GM21717 (cell line): ENCODE results near the gene ANKRD44.

Experiments
- ATAC-seq: cut with Tn5 transposase; IDR thresholded peaks from one replicate; pipeline ENCODE4 v1.9.1; 2021; ENCODE audit warnings: mild to moderate bottlenecking, moderate library complexity; ENCODE audit not compliant: unreplicated experiment

Gene ANKRD44

DNA sequence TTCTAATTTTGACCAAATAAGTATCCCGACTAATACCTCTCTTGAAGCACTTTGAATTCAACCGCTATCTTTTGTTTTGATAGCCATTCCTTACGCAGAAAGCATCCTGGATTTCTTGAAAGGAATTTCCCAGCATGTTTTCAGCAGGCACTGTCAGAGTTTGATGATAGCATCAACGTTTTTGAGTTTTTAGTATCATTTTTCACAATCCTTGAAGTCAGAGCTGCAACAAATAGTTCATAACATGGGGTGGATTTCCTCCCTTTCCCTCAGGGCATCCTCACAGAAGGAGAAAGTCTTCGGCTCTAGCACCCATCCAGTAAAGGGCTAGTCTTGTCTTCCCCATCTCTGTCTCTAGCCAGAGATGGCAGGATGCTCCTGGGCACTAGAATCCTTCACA is 46.2 kb downstream of the ANKRD44 start:
- ATAC-seq: no peak

DNA sequence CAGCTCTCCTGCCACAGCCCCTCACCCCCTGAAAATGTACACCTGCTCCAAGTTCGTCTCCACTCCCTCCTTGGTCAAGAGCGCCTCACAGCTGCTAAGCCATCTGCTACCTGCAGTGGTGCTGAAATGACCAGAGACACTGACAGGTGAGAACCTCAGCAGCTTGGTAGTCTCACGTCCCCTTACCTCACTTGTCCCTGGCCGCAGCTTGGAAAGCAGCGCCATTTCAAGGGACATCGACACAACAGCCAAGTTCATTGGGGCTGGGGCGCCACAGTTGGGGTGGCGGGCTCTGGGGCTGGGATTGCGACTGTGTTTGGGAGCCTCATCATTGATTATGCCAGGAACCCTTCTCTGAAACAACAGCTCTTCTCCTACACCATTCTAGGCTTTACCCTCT is 47.5 kb downstream of the ANKRD44 start:
- no peak for ATAC-seq

DNA sequence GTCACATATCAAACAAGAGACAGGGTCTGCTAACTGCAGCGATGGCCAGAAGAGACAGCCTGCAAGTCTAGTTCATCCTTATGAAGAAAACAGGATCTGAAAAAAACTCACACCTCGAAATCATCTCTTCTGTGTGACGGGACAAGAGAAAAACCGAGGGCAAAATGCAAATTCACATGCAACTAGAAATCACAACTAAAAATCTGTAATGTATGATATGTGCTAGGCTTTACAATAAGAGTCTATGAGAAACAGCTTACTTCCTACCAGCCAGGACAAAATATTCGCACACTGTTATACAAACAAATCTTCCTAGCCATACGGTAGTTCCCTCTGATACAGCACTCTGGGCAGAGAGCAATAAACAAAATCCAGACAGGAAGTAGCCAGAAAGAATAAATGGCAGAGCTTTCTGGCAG is 48.8 kb downstream of the ANKRD44 start:
- ATAC-seq: peak; percentile 66

DNA sequence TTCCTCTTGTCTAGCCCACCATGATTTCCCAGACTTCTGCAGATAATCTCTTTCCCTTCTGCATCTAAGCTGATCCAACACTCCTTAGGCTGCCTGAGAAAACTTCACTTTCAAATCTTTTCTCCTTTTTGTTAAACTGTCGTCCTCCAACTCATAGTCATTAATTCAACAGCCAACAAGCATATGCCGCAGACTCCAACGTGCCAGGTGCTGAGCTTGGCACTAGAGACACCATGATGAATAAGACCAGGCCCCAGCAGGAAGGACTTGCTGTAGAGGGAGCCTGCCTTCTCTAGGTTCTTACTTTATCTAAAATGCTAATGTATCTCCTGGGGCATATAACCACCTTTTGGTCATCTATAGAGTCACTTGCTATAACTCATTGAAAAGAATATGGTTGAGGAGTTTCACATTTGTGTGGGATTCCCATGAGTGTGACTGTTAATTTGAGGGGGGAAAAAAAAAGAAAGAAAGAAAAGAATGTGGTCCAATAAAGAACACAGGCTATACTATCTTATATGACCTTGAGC is 51.0 kb downstream of the ANKRD44 start:
- ATAC-seq: no peak

DNA sequence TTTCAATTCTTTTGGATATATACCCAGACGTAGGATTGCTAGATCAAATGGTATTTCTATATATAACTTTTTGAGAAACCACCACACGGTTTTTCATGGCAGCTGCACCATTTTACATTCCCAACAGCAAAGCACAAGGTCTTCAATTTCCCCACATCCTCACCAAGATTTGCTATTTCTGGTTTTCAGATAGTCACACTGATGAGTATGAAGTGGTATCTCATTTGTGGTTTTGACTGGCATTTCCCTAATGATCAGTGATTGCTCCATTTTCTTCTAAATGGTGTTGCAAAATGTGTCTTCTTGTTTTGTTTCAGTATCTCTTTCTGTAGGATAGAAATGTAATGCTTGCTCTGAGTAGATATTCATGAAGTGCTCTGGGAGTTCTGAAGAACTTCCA is 52.0 kb downstream of the ANKRD44 start:
- no peak for ATAC-seq

DNA sequence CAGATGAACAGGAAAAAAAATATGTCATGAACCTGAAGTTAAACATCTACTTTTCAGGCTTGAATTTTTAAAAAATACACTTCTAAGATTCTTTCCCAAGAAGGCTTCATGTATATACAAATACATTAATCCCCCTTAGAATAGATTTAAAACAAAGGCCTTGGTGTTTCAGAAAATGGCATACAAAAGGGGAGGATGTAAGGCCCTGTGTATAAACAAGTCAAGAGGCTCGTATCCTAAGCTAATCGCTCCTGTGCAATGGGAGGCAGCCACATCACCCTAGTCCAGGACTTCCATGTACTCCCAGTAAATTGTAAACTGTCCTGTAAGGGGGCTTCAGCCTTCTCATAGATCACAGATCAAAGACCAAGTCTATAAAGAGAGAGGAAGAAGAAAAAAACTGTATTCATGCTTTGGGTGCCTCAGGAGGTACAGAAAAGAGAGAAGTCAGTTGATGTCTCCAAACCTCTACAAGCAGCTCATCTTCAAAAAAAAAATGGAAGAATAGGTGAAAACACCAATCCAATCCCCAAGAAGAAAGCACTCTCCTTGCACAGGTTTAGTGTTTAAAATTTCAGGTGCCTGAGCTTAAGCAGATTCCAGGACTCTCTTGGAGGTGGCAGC is 53.9 kb downstream of the ANKRD44 start:
- ATAC-seq: no peak

DNA sequence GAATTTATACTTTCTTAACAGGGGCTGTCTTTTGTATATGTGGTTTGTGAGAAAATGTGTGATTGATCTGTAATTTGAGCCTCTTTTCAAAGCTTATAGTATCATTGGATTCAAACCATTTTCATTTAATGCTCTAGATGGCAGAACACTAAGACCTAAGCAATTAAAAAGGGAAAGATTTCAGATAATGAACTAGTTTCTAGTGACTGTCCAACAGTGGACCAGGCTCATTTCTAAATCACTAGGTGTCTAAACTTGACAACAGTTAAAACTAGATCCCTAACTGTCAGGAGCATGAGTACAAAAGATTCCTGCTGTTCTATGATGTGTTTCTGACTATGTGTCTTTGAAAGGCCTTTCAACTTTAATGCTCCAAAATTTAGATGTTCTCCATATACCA is 54.6 kb downstream of the ANKRD44 start:
- no peak for ATAC-seq

DNA sequence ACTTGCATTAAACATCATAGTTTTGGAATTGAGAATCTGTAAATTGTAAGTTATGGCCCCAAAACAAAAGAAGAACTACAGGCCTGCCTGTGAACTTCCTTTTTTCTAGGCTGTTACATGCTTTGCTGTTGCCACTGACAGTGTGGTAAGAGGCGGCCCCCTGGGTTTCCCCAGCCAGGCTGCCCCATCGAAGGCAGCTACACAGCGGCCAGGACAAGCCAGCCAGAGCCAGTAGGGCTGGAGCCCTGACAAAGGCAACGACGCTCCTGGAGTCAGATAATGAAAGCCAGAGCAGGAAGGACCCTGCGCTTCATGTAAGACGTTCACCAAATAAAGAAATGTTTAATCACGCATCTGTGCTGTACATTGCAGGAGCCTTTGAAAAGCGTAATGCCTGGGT is 55.0 kb downstream of the ANKRD44 start:
- peak; percentile 95 for ATAC-seq

DNA sequence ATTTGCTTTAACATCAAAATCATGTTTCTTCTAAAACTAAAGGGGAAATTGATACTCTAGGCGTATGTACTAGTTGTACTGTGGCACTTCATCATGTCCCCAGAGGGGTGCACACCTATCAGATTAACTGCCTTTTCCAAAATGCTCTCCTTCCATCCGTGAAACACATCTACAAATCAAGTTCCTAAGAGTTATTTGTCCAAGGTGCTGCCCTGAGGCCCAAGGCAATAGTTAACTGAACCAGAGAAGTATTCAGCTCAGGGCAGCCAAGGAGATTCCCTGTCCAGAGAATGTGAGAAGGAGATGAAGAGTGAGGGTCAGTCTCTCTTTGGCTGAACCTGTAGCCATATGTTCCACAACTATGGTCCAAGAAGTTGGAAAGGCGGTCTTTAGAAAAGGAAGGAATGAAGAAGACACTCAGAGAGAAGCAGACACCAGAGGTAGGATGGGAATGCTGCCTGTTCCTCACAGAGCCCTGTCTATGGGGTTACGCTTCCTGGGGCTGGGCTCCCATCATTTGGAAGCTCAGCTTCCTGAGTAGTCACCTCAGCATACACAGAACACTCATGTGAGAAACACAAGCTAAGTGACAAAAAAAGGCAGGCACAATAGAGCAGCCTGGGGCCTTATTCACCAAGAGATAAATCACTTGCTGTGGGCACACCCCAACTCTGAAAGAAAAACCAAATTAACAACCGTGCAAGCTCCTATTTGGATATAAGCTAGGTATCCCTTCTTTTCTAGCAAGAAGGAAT is 55.6 kb downstream of the ANKRD44 start:
- ATAC-seq: peak; percentile 24

DNA sequence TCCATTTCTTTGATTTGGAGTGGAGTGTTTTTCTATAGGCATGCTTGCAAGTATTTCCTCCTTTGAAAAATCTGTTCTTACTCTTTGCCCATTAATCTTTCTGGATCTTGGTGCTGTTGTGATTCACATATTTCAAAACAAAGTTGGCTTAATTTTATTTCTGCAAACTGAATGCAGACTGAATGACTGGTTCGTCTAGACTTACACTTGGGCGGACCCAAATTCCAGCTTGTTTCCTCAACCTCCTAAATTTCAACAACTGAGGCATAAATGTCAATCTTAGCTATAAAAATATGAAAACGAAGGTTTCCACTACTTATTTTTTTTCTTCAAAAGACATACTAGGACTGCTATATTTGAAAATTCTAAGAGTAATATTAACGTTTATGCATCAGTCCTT is 59.0 kb downstream of the ANKRD44 start:
- ATAC-seq: no peak

DNA sequence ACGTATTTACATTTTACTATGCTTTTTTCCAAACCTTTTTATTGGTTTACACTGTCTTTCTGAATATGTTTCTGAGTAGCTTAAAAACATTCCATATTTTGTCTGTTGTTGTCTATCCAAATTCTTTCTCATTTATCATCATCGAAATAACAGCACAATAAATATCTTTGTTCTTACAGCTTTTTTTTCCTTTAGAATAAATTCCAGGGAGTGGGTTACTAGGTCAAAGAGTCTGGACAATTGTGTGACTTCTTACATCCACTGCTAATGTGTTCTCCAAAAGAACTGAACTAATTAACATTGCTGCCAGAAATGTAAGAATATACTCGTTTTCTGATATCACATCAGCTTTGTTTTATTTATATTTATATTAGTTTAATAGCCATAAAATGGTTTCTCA is 59.4 kb downstream of the ANKRD44 start:
- no peak for ATAC-seq

DNA sequence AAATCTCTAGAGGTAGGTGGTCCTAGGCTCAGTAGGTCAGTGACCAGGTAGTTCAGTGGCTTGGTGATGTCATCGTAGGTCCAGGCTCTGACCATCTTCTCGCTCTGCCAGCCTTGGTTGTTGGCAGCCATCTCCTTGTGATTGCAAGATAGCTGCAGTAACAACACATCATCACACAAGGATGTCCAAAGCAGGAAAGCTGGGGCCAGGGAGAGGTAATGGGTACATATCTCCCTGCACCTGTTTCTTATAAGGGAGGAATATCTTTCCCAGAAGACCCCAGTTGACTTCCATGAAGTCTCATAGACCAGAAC is 60.5 kb downstream of the ANKRD44 start:
- ATAC-seq: no peak

DNA sequence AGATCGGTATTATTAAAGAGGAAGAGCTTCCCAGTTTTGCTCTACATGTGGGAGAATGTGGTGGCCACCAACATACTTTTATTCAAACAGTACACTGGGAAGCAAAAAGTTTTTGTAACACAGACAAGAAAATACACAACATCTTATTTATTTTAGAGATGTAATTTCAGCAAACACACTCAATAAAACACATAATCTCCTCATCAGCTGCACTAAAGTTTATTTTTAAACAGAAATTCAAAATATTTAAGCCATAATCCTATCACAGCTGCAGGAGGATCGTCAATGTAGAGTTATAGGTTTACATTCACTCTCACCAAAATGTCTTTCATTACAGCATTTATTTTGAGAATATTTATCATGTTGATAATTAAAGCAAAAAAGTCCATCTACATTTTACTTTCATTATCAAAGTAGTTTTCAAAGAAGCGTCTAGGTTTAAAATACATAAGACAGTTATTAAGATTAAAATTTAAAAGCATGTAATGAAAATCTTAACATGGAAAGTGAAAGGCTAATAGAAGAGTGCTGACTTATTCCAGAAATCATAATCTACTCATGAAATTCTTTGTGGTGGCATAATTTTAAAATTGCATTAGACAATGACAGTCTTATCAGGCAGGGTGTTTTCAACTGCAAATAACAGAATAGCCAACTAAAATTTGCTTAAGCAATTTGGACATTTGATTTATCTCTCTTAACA is 61.0 kb downstream of the ANKRD44 start:
- no peak for ATAC-seq

DNA sequence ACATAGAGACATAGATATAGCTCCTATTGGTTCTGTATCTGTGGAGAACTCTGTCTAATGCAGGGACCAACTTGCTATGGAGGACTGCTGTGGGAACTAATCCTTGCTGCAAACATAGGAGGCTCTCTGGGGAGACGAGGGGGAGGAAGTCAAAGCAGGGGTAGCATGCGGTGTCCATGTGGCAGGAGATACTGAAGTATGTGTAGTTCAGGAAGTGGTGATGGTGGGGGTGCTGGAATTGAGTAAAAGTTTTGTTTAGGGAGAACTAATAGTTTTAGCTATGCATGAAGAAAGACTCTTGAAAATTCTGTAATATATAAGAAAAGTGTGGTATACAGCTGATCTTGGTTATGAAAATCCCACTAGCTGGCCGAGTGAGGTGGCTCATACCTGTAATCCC is 62.0 kb downstream of the ANKRD44 start:
- no peak for ATAC-seq

DNA sequence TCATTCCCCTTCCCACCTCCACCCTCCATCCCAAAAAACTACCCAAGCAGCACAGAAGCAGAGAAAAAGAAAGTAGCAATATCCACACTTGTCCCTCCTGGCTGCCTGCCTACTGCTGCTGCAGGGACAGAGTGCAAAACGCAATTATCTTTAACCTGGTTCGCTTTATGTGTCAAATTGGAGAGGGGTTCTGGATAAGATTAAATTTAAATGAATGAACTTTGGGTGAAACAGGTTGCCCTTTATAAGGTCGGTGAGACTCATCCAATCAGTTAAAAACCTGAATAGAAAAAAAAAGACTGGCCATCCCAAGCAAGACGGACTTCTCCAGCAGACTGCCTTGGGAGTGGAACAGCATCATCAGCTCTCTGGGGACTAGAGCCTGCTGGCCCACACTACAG is 62.6 kb downstream of the ANKRD44 start:
- ATAC-seq: no peak

DNA sequence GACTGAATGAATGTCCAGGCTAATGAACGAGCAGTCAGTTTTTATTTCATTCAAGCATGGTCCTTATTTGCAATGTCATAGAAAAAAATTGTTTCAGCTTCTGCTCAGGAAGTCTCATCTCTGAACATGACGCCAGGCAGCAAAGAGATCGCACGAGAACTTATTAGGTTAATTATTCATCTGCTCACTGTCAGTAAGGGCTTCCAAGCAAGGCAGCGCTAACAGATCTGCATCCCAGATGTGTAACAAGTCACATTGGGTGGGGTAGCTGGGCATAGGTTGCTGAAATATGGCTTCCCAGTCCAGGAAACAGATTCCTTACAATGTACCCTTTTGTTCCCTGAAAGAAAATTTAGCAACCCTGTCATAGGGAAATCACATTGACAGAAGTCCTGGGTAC is 63.5 kb downstream of the ANKRD44 start:
- ATAC-seq: no peak

DNA sequence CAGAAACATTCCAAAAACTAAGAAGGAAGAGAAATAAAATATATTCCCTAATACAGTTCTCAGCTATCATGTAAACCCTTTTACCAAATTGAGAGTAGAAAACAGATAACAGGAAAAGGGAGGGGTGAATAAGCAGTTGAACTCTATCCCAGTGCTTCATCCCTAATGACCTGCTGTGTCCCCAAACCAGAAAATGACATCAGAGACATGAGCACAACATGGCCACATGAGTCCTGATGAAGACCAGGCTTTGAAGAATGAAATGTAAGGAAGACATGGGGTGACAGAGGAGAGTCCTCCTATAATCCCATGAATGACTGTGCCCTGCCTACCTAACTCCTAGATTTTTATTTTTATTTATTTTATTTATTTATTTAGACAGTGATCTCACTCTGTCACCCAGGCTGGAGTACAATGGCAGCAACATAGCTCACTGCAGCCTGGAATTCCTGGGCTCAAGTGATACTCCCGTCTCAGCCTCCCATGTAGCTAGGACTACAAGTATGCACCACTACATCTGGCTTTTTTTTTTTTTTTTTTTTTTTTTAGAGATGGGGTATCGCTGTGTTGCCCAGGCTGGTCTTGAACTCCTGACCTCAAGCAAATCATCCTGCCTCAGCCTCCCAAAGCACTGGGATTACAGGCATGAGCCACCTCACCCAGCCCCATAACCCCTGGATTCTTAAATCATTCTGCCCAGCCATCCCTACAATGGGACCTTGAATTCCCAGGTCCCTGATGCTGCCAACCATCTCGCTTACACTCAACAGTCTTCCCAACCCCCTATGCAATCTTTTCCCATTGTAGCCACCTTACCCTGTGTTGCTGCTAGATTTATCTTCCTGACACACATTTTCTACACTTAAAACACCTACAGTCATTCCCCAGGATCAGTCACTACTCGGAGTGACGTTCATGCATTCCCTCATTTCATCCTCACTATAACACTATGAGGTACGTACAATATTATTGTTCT is 64.5 kb downstream of the ANKRD44 start:
- ATAC-seq: no peak

DNA sequence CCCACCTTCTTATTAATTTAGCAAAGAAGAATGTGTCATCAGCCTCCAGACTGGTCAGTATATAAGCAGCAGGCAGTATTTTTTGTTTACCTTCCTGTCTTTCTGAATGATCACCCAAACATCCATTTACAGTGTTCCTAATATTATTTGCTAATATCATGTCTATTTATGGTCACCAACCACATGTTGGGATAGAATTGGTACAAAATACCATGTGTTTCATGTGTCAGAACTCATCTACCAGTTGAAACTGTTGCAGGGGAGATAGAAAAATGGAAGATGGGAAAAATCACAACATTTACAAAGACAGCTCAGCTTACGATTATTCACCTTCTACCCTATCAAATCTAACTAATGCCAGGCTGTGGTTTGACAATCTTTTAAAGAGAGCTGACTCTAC is 66.2 kb downstream of the ANKRD44 start:
- no peak for ATAC-seq

DNA sequence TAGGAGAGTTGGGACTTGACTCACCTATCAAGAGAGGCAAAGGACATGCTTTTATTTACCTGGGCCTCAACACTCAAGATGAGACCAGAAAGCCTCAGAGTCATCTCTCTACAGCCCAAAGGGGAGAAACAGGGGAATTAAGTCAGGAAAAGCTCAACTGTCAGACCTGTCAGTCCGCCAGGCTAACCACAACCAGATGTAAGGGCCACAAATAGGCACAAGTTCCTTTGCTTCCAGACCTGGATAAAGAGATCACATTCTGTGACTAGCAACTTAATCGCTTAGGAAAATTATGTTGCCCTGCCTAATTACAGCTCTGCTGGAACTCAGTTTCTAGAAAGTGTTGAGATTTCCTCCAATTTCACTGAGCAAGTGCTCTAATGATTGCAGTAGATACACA is 67.9 kb downstream of the ANKRD44 start:
- ATAC-seq: no peak

DNA sequence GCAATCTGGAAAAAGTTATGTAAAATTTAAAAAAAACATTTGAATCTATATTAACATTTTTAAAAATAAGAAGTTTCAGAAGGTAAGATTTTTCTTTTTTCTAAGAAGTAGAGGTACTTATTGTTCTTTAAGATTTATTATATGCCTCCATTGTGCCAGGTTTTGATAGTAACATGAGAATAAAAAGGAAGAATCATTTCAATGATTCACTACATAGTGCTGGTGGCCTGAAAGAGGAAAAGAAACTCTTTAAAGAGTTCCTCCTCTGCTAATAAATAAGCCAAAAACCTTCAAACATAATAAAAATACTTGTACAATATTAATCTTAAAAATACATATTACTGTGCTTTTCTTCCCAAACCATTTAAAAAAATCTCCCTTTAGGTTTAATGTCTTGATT is 69.0 kb downstream of the ANKRD44 start:
- no peak for ATAC-seq

DNA sequence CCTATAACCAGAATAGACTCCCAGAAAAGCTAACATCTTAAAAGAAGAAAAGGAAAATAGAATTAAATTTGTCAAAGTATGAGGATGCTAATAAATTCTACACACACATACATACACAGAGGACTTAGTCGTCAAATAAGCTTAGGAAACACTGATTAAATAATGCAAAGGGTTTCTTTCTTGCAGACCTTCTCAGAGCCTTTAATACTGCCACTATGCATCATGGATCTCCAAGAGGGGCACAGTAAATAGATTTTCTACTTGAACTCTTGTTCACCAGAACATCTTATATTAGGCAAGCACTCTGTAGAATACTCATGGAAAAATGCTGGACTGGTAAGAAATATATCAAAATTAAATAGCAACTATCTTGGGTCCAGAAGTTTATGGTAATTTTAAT is 69.4 kb downstream of the ANKRD44 start:
- no peak for ATAC-seq
